Measurements from ENCODE around the gene SNRNP48.

Gene SNRNP48

DNA sequence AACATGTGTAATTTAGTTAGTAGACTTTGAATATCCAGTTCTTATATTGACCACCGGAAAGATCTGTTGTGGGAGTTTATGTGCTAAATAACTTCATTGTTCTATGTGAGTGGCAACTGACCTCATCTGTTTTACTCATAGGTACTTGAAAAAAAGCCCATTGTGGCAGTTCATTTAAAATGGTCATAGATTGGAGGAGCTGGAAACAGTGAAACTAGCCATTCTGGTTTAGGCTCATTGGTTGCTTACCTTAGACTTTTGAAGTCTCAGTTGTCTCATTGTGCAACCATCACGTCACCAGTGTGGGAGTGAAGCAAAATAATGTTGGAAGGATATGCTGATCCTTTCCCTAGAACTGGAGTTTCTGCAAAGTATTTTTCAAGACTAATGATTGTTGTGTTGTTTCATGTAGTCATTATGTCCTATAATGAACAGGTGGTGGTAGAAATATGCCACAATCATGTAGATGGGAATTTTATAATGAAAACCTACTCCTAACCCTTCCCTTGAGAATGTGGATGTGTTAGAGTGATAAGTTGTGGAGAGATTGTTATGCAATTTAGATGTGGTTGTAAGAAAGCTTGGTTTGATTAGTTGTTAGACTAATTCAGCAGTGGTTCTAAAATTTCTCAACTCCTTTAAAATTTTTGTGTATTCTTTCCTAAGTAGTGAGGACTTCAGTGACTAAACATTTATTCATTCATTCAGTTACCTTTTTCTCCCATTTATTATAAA lies 30.2 kb upstream of the SNRNP48 start:
- no peak for DNase-seq (ENCODE audit: low spot score)

DNA sequence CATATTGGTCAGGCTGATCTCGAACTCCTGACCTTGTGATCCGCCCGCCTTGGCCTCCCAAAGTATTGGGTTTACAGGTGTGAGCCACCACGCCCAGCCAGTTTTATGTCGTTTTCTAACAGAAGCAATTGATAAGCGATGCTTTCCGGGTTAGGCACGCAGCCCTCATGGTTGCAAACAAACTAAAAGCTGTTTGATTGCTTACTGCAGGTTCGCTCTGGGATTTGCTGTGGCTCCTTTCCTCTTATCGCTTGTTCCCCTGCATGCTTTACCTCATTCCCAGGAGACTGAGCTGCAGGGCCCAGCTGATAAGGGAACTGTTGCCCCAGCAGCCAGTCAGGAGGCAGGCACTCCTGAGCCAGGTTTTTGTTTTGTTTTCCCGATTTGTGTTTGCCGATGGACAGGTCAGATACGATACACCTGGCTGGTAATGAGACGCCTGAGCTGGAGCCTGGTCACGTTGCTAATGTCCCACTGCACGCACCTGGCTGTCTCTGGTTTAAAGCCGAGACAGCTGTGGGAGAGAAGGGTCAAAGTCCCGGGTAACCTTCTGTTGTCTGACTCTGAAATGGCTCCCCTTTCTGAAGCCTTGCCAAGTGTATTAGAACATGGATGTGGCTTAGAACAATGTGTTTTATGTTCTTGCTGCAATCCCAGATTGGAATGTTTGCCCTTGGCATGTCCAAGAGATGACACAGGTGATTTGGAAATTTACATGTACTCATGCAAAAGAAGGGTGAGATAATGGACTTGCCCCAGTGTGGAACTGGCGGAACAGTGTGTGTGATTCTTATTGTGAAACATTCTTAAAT lies 28.6 kb upstream of the SNRNP48 start:
- DNase-seq (ENCODE audit: low spot score), result no peak

GRCh38 chr6:7562769-7563168 lies 27.2 kb upstream of the SNRNP48 start:
- DNase-seq (ENCODE audit: low spot score), result no peak

- no peak for DNase-seq (ENCODE audit: low spot score)
These were observed 23.9 kb upstream of the SNRNP48 start for GRCh38 chr6:7566107-7566506.

DNA sequence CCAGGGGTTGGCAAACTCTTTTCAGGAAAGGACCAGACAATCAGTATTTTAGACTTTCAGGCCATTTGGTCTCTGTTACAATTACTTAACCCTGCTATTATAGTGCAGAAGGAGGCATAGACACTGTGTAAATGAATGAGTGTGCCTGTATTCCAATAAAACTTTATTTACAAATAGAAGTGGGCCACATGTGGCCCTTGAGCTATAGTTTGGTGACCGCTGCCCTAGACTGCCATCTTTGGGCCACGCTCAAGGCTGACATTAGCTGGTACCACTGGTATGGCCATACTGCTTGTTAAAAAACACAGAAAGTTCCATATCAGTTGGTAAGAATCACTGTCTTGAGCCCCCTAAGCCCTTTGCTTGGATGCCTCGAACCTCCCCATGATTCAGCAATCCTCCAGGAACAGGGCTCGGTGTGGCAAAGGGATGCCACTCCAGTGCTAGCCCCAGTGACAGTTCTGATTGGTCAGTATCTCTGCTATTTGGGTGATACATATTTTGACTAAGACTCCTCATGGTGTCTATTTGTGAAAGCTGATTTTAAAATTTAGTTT lies 23.3 kb upstream of the SNRNP48 start:
- no peak for DNase-seq (ENCODE audit: low spot score)

DNA sequence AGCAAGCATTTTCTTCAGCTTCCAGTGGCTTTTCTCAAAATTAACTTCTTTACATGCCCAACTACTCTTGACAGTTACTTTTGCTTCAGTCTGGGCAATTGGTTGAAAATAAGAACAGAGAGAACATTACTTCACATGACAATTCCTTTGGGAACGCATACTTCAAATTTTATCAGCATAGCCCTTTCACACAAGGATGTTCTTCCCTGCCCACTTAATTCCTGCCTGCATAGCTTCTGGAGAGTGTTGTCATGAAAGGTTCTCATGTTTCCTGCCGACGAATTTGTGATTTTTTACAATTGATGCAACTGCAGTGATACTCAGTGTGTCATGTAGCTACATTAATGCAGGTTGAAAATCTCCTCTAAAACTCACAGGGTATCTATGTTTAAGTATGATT lies 22.0 kb upstream of the SNRNP48 start:
- DNase-seq (ENCODE audit: low spot score), result no peak

DNA sequence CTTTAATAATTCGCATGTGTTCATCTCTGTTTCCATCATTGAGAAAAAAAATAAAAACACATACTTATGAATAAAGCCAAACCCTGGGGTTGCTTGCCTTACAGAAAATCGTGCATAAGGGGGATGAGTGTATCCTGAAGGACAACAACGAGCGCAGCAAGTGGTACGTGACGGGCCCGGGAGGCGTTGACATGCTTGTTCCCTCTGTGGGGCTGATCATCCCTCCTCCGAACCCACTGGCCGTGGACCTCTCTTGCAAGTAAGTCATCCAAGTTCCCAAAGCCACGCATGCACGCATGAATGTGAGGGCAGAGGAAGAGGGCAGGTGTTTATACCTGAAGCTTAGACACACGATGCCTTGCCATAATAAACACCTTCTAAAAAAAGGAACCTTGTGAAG lies 20.9 kb upstream of the SNRNP48 start:
- no peak for DNase-seq (ENCODE audit: low spot score)

GRCh38 chr6:7572213-7572943 lies 17.6 kb upstream of the SNRNP48 start:
- no peak for DNase-seq (ENCODE audit: low spot score)

GRCh38 chr6:7574500-7574899 lies 15.5 kb upstream of the SNRNP48 start:
- DNase-seq (ENCODE audit: low spot score), result no peak

DNA sequence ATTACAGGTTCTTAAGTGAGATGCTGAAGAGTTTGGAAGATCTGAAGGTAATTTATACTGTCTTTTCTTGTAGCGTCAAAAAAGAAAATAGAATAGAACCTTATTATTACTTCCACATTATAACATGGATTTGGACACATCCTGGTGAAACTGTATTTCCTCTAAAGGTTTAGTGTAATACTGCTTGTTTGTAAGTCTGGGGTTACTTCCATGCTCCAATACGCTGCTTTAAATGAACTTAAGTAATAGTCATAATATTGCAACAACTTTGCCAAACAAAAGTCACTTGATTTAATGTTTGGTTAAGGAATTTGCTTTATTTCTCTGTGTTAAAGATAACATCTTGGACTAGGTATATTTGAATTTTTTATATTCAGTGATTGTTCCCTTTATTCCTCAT lies 11.5 kb upstream of the SNRNP48 start:
- no peak for DNase-seq (ENCODE audit: low spot score)

GRCh38 chr6:7578931-7579330 lies 11.1 kb upstream of the SNRNP48 start:
- DNase-seq (ENCODE audit: low spot score), result no peak

- no peak for DNase-seq (ENCODE audit: low spot score)
These were observed 10.1 kb upstream of the SNRNP48 start for GRCh38 chr6:7579851-7580250.

- DNase-seq (ENCODE audit: low spot score), result no peak
These were observed 9.5 kb upstream of the SNRNP48 start for GRCh38 chr6:7580537-7580926.

DNA sequence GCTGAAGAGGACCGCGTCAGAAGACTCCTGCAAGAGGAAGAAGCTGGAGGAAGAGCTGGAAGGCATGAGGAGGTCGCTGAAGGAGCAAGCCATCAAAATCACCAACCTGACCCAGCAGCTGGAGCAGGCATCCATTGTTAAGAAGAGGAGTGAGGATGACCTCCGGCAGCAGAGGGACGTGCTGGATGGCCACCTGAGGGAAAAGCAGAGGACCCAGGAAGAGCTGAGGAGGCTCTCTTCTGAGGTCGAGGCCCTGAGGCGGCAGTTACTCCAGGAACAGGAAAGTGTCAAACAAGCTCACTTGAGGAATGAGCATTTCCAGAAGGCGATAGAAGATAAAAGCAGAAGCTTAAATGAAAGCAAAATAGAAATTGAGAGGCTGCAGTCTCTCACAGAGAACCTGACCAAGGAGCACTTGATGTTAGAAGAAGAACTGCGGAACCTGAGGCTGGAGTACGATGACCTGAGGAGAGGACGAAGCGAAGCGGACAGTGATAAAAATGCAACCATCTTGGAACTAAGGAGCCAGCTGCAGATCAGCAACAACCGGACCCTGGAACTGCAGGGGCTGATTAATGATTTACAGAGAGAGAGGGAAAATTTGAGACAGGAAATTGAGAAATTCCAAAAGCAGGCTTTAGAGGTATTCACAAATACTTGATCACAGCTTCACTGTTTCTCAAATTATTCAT lies 8.9 kb upstream of the SNRNP48 start:
- DNase-seq (ENCODE audit: low spot score), result no peak

DNA sequence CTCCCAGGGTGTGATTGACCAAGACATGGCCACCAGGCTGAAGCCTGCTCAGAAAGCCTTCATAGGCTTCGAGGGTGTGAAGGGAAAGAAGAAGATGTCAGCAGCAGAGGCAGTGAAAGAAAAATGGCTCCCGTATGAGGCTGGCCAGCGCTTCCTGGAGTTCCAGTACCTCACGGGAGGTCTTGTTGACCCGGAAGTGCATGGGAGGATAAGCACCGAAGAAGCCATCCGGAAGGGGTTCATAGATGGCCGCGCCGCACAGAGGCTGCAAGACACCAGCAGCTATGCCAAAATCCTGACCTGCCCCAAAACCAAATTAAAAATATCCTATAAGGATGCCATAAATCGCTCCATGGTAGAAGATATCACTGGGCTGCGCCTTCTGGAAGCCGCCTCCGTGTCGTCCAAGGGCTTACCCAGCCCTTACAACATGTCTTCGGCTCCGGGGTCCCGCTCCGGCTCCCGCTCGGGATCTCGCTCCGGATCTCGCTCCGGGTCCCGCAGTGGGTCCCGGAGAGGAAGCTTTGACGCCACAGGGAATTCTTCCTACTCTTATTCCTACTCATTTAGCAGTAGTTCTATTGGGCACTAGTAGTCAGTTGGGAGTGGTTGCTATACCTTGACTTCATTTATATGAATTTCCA lies 4.6 kb upstream of the SNRNP48 start:
- no peak for DNase-seq (ENCODE audit: low spot score)

- DNase-seq (ENCODE audit: low spot score), result no peak
These were observed 2.3 kb upstream of the SNRNP48 start for GRCh38 chr6:7587631-7588100.

GRCh38 chr6:7588506-7588905 lies 1.5 kb upstream of the SNRNP48 start:
- no peak for DNase-seq (ENCODE audit: low spot score)

GRCh38 chr6:7589221-7589620 lies 777 bp upstream of the SNRNP48 start:
- DNase-seq (ENCODE audit: low spot score), result no peak

- peak; percentile 22 for DNase-seq (ENCODE audit: low spot score)
These were observed 912 bp downstream of the SNRNP48 start for GRCh38 chr6:7590918-7591302.

GRCh38 chr6:7591770-7592169 lies 1.8 kb downstream of the SNRNP48 start:
- DNase-seq (ENCODE audit: low spot score), result no peak

GRCh38 chr6:7593229-7593628 lies 3.2 kb downstream of the SNRNP48 start:
- no peak for DNase-seq (ENCODE audit: low spot score)

All from pons (tissue), 1 donor.